ENCODE results near the gene PEPD.

The PEPD gene

DNA sequence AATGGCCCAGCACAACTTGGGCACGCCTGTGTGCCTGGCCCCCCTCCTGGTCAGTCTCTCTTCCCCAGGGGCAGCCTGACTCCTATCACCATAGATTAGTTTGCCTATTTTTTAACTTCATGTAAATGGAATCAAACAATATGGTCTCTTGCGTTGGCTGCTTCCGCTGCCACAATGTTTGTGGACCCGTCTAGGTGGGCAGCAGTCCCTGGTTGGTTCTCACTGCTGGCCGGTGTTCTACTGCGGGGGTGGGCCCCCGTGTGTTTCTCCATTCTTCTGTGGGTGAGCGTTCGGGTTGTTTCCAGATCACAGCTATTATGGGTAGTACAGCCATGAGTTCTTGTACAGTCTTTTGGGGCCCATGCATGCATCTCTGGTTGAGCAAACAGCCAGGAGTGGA, 100.8 kb downstream of the PEPD start:
- H3K4me1 ChIP-seq (ENCODE audit: insufficient read depth, low read length, poor library complexity, severe bottlenecking) = peaks cover 3% of the 10 kb centered on the region
- H3K9me2 ChIP-seq (replicated peaks; ENCODE audit: low read depth, low read length) = no peaks in the 10 kb centered on the region
- no peak overlapping the region for H3K4me3 ChIP-seq (ENCODE audit: low read length, poor library complexity, severe bottlenecking)
- no peak overlapping the region for H3K4me2 ChIP-seq (ENCODE audit: low read depth, low read length, poor library complexity, severe bottlenecking)
- no peaks in the 10 kb centered on the region for H3K79me2 ChIP-seq (ENCODE audit: insufficient read depth, low read length)
- no peaks in the 10 kb centered on the region for H3K9me3 ChIP-seq (ENCODE audit: insufficient read depth, low read depth, low read length)
- TF ChIP-seq, protein P1, sequence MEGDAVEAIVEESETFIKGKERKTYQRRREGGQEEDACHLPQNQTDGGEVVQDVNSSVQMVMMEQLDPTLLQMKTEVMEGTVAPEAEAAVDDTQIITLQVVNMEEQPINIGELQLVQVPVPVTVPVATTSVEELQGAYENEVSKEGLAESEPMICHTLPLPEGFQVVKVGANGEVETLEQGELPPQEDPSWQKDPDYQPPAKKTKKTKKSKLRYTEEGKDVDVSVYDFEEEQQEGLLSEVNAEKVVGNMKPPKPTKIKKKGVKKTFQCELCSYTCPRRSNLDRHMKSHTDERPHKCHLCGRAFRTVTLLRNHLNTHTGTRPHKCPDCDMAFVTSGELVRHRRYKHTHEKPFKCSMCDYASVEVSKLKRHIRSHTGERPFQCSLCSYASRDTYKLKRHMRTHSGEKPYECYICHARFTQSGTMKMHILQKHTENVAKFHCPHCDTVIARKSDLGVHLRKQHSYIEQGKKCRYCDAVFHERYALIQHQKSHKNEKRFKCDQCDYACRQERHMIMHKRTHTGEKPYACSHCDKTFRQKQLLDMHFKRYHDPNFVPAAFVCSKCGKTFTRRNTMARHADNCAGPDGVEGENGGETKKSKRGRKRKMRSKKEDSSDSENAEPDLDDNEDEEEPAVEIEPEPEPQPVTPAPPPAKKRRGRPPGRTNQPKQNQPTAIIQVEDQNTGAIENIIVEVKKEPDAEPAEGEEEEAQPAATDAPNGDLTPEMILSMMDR (conservative IDR thresholded peaks at IDR 0.05; ENCODE audit: low read length) = no peak
- no peak for TF ChIP-seq EZH2phosphoT487 (IDR thresholded peaks at IDR 0.05; ENCODE audit: borderline replicate concordance)
- no peaks in the 10 kb centered on the region for H4K20me1 ChIP-seq (ENCODE audit: insufficient read depth, low read length, poor library complexity, severe bottlenecking)
- no peaks in the 10 kb centered on the region for H3K27me3 ChIP-seq (ENCODE audit: insufficient read depth, low read length, poor library complexity, severe bottlenecking)
- H3K9ac ChIP-seq (ENCODE audit: low read depth, low read length, poor library complexity, severe bottlenecking) = no peak overlapping the region
- H2AFZ ChIP-seq (ENCODE audit: low read length) = no peak overlapping the region
- no peaks in the 10 kb centered on the region for H3K36me3 ChIP-seq (ENCODE audit: insufficient read depth, low read length)
- H3F3A ChIP-seq (ENCODE audit: low read depth) = no peaks in the 10 kb centered on the region

DNA sequence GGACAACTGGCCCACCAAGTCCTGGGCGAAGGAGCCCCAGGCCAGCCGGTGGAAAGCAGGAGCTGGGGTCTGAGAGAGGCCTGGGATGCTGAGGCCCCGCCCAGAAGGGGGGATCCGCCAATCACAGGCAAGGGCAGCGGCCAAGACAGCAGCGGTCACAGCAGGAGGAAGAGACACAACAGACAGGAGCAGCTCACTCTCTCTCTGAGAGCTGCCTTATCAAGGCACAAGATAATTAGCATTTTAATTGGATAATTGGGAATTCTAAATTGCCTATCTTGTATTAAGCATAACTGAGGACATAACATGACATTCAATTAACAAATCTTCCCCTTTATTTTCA, 101.8 kb downstream of the PEPD start:
- H3K79me2 ChIP-seq (ENCODE audit: insufficient read depth, low read length) = no peaks in the 10 kb centered on the region
- no peak overlapping the region for H2AFZ ChIP-seq (ENCODE audit: low read length)
- H3K27me3 ChIP-seq (ENCODE audit: insufficient read depth, low read length, poor library complexity, severe bottlenecking) = no peaks in the 10 kb centered on the region
- H3K9me2 ChIP-seq (replicated peaks; ENCODE audit: low read depth, low read length) = no peaks in the 10 kb centered on the region
- H3K4me2 ChIP-seq (ENCODE audit: low read depth, low read length, poor library complexity, severe bottlenecking) = no peak overlapping the region
- H3K4me1 ChIP-seq (ENCODE audit: insufficient read depth, low read length, poor library complexity, severe bottlenecking) = peaks cover 3% of the 10 kb centered on the region
- no peak overlapping the region for H3K4me3 ChIP-seq (ENCODE audit: low read length, poor library complexity, severe bottlenecking)
- H3K9me3 ChIP-seq (ENCODE audit: insufficient read depth, low read depth, low read length) = no peaks in the 10 kb centered on the region
- no peak overlapping the region for H3K9ac ChIP-seq (ENCODE audit: low read depth, low read length, poor library complexity, severe bottlenecking)
- H4K20me1 ChIP-seq (ENCODE audit: insufficient read depth, low read length, poor library complexity, severe bottlenecking) = no peaks in the 10 kb centered on the region
- H3K36me3 ChIP-seq (ENCODE audit: insufficient read depth, low read length) = no peaks in the 10 kb centered on the region
- no peaks in the 10 kb centered on the region for H3F3A ChIP-seq (ENCODE audit: low read depth)
- TF ChIP-seq EZH2phosphoT487 (IDR thresholded peaks at IDR 0.05; ENCODE audit: borderline replicate concordance) = no peak
- TF ChIP-seq, protein P1 (conservative IDR thresholded peaks at IDR 0.05; ENCODE audit: low read length) = no peak

DNA sequence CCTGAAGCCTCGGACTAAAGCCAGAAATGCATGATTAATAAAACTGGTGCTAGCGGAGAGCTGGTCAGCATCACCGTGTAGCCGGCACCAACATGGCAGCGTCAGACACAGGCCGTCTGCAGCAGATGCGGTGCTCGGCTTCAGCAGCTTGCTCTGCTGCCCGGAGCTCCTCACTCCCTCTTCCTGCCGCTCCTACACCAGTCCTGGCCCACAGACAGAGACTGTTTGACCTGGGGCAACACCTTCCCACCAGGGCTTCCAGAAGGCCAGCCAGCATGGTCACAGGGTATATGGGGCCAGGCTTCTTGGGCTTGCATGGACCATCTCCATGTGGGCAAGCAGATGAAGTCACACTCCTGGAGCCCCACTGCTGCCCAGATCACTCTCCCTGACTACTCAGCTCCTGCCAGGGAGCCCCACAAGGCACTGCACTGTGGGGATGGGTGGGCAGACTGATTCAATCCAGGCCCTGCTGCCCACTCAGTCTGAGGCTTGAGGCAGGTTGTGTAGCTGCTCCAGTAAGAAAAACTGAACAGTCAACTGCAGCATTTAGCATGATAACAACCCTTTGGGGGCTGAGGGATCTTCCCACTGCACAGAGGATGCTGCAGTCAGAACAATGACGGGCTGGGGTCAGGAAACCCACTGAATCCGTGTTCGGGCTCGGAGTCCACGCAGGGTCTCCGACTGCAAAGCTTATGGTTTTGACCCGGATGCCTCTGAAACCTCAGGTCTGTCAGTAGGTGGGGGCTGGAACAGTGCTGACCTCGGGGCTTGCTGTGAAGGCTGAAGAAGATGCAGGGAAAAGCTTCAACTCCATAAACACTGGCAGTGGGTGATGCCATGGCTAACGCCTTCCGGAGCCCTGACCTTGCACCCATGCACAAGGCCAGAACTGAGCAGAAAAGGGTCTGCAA, 102.5 kb downstream of the PEPD start:
- H3K36me3 ChIP-seq (ENCODE audit: insufficient read depth, low read length) = no peaks in the 10 kb centered on the region
- no peaks in the 10 kb centered on the region for H4K20me1 ChIP-seq (ENCODE audit: insufficient read depth, low read length, poor library complexity, severe bottlenecking)
- H3K9me2 ChIP-seq (replicated peaks; ENCODE audit: low read depth, low read length) = no peaks in the 10 kb centered on the region
- no peaks in the 10 kb centered on the region for H3K79me2 ChIP-seq (ENCODE audit: insufficient read depth, low read length)
- TF ChIP-seq, protein P1 (conservative IDR thresholded peaks at IDR 0.05; ENCODE audit: low read length) = no peak
- no peak for TF ChIP-seq EZH2phosphoT487 (IDR thresholded peaks at IDR 0.05; ENCODE audit: borderline replicate concordance)
- no peak overlapping the region for H2AFZ ChIP-seq (ENCODE audit: low read length)
- H3K4me3 ChIP-seq (ENCODE audit: low read length, poor library complexity, severe bottlenecking) = no peak overlapping the region
- H3K27me3 ChIP-seq (ENCODE audit: insufficient read depth, low read length, poor library complexity, severe bottlenecking) = no peaks in the 10 kb centered on the region
- peaks cover 3% of the 10 kb centered on the region for H3K4me1 ChIP-seq (ENCODE audit: insufficient read depth, low read length, poor library complexity, severe bottlenecking)
- no peak overlapping the region for H3K4me2 ChIP-seq (ENCODE audit: low read depth, low read length, poor library complexity, severe bottlenecking)
- H3K9me3 ChIP-seq (ENCODE audit: insufficient read depth, low read depth, low read length) = no peaks in the 10 kb centered on the region
- H3K9ac ChIP-seq (ENCODE audit: low read depth, low read length, poor library complexity, severe bottlenecking) = no peak overlapping the region
- H3F3A ChIP-seq (ENCODE audit: low read depth) = no peaks in the 10 kb centered on the region
